ENCODE results near the gene AKAP8.
"Not testable (repeated sequence)": the region's sequence is repeated elsewhere in the genome, so short reads cannot be mapped to it uniquely, and the experiment has no call there.

The AKAP8 gene

DNA sequence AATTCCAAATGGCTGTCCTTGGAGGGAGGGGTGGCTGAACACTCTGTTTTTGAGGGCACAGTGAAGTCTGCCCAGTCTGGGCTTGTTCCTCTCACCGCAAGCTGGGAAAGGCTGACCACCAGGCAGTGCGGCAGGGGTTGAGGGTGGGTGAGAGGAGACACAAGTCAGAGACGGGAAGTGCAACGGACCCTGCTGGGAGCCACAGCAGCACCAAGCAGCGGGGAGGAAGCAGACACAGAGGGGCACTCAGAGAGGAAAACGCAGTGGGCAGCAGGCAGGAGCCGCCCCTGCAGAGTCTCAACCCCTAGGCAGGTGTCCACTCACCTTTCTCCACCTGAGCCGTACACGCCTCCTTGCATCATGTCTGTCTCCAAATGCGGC is 23.6 kb upstream of the AKAP8 start:
- DNase-seq: no peak

- no peak for DNase-seq
These were observed 23.0 kb upstream of the AKAP8 start for GRCh38 chr19:15402411-15403150.

- DNase-seq: no peak
These were observed 21.8 kb upstream of the AKAP8 start for GRCh38 chr19:15401397-15401710.

- DNase-seq: no peak
These were observed 21.2 kb upstream of the AKAP8 start for GRCh38 chr19:15400521-15401396.

- DNase-seq: no peak
These were observed 20.0 kb upstream of the AKAP8 start for GRCh38 chr19:15399635-15400034.

DNA sequence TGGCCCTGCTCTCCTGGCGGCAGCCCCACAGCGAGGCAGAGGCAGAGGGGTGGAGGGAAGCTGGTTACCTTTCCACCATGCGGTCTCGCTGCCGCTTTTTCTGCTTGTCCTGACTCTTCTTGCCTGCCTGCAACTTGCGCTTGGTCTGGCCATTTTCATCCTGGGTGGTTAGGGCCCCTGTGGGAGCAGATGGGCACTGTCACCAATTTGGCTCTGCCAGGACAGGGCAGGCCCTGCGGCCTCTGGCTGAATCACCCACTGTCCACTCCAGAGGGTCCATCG is 19.6 kb upstream of the AKAP8 start:
- no peak for DNase-seq

GRCh38 chr19:15398501-15399233 is 19.1 kb upstream of the AKAP8 start:
- no peak for DNase-seq

- no peak for DNase-seq
These were observed 18.2 kb upstream of the AKAP8 start for GRCh38 chr19:15397782-15398181.

DNA sequence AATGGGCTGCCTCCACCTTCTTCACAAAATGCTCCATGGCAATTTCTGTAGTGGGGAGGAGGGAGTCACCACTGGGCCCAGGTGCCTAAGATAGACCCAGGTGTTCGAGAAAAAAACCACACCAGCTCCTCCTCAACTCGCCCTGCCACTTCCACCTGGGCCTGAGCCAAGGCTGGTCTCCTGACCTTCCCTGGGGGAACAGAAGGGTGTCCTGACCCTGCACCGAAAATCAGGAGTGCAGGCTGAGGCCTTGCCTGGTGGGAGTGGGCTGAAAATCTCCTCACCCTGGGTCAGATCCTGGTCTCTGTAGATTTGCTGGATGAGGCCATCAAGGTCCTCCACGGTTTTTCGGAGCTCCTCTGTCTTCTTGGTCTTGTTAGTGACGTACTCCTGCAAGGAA is 17.6 kb upstream of the AKAP8 start:
- no peak for DNase-seq

GRCh38 chr19:15396436-15396835 is 16.8 kb upstream of the AKAP8 start:
- no peak for DNase-seq

DNA sequence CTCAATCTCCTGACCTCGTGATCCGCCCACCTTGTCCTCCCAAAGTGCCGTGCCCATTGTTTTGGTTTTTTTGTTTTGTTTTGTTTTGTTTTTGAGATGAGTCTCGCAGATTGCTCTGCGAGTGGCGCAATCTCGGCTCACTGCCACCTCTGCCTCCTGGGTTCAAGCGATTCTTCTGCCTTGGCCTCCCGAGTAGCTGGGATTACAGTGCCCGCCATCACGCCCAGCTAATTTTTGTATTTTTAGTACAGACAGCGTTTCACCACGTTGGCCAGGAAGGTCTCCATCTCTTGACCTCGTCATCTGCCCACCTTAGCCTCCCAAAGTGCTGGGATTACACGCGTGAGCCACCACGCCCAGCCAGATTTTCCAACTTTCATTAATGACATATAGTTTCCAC is 15.7 kb upstream of the AKAP8 start:
- DNase-seq: not testable (repeated sequence)

DNA sequence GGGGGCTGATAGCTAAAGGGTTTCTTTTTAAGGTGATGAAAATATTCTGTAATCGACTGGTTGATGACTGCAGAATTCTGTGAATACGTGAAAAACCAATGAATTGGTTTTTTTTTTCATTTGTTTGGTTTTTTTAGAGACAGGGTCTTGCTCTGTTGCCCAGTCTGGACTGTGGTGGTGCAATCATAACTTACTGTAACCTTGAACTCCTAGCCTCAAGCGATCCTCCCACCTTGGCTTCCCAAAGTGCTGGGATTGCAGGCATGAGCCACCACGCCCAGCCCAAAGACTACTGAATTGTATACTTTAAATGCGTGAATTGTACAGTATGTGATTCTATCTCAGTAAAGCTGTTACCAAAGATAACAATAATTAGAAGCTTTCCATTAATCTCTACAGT is 14.8 kb upstream of the AKAP8 start:
- DNase-seq: no peak

- DNase-seq: no peak
These were observed 14.4 kb upstream of the AKAP8 start for GRCh38 chr19:15393963-15394362.

GRCh38 chr19:15390814-15391213 is 11.2 kb upstream of the AKAP8 start:
- DNase-seq: no peak

GRCh38 chr19:15381864-15382263 is 2.3 kb upstream of the AKAP8 start:
- DNase-seq: no peak

DNA sequence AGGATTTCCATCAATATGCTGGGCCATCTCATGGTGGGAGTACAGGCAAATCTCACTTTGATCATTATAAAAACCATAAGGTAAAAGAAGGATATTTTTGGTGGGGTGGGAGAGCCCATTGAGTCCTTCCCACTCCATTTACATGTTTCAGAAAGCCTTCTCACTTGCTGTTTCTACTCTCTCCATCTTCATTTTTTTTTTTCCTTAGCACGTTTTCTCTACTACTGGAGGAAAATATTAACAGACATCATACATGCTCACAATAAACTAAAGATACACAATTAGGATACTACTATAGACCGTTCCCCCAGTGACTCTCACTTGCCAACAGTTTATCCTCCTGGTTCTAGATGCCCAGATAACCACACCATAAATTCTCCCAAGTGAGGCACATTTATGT is 1.8 kb upstream of the AKAP8 start:
- no peak for DNase-seq

DNA sequence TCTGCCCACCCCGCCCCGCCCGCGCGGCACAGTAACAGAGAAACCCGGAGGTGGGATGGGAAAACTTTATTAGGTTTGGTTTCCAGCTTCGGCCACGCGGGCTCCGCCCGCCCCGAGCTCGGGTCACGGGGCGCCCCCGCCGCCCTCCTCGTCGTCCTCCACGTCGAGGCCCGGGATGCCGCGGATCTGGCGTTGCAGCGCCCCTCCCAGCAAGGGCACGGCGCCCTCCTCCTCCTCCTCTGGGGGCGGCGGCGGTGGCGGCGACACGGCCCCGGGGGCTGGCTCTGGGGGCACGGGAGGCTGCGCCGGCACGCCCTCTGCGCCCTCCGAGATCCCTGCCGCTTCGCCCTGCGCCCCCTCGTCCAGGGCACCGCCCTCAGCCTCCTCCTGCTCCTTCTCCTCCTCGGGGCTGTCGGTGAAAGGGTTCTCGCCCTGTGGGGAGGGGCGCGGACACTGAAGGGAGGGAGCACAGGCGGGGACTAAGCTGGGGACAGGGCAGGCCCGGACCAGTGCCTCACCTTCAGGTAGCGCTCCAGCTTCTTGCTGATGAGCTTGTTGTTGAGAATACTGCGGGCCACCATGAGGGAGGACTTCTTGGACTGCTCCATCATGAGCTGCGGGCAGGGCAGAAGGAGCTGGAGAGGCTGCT is 536 bp upstream of the AKAP8 start:
- peak; percentile 21 for DNase-seq

DNA sequence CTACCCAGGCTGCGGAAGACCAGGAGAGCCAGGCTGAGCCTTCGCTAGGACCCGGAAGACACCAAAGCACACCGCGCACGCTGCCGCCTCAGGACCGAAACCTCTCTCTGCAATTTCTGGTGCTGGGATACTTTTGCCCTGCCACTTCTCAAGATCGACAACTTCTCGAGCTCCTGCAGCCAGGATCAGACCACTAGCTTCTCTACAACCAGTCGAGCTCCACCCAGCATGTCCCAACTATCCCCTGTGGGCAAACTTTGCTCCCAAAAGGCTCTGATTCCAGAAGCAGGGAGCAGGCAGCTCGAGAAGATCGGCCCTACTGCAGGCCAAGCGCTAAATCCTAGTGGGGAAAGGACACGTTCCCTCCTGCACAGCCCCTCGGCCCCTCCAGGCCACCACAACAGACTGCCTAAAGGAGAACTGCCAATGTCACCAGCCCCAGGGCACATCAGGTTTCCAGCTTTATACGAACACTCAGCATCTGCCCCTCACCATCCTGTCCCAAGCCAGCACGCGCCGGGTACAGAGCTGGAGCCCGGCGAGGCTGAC is 979 bp downstream of the AKAP8 start:
- DNase-seq: no peak

- DNase-seq: no peak
These were observed 4.7 kb downstream of the AKAP8 start for GRCh38 chr19:15374796-15375440.

- DNase-seq: no peak
These were observed 5.4 kb downstream of the AKAP8 start for GRCh38 chr19:15374105-15374651.

DNA sequence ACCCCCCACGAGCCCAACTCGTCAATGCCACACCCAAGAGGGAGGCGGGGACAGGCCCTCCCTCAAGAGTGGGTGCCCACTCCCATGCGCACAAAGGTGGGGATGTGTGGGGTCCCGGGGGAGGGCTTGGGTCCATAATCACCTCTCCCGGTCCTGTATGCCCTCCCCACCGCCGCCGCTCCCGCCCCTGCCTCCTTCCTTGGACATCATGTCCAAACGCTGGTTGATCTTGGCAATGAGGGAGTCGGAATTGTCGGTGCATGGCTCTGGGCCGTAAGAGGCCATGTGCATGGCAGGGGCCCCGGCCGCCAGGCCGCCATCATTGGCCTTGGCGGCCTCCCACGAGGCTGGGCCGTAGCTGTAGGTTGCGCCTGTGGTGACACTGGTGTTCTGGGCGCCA is 5.9 kb downstream of the AKAP8 start:
- no peak for DNase-seq

DNA sequence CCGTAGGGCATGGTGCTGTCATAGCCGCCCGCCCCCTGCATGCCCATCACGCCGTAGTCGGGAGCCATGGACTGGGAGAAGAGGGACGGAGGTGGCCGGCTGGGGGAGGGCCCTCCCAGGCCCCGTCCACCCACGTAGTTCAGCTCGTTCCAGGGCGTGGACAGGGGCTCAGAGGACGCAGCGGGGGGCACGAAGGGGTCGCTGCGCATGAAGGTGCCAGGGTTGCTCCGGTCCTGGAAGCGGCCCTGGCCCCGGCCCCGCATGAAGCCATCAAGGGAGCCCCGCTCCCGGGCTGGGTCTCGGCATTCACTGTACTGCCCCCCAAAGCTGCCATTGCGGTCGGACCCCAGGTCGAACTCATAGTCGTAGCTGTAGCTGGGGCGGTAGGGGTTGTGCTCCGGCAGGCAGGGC is 6.7 kb downstream of the AKAP8 start:
- no peak for DNase-seq
